B cell (primary cell): ENCODE results near the gene BMF. TPM values are rescaled to one million over a fixed set of nuclear protein-coding genes. Genes with fewer than 3 reads are reported as not detected.

Source experiments
- ATAC-seq: fragments of 200-7000 bp; cut with Tn5 transposase; one replicate; pipeline ENCODE4 v1.10.0; 2021; ENCODE audit warnings: low read depth, mild to moderate bottlenecking, moderate number of reproducible peaks, moderate library complexity
- CTCF ChIA-PET: fragments of 350-600 bp; sonication (Branson Sonifier 250); formaldehyde crosslinking; loops from one replicate; lab custom pipeline; 2021; ENCODE audit warnings: antibody characterized with exemption, inconsistent platforms; lab: Charles Lee
- POLR2A ChIA-PET: fragments of 350-600 bp; sonication (Branson Sonifier 250); formaldehyde crosslinking; loops from one replicate; lab custom pipeline; 2021; ENCODE audit warnings: antibody characterized with exemption; lab: Charles Lee
- DNase-seq: peaks from one replicate; pipeline ENCODE4 v3.0.0; 2013
- H2AFZ ChIP-seq: 2 replicates; pipeline ENCODE4 v1.6.1; 2012; ENCODE audit warnings: mild to moderate bottlenecking, low read depth, low read length; ENCODE audit not compliant: insufficient read depth, poor library complexity, severe bottlenecking
- H3K27ac ChIP-seq, 2 donors: 1 replicate in 1 of 2; 2 replicates in 1 of 2; pipeline ENCODE4 v1.5.1; 2012 to 2013; ENCODE audit warnings: low read length in 2 of 2, mild to moderate bottlenecking in 2 of 2, moderate library complexity in 1 of 2
- H3K27me3 ChIP-seq, 4 experiments: fragments of 200-600 bp in 1 of 4; sonication (generic) in 1 of 4; replicated peaks in 1 of 4; 1 replicate in 2 of 4; 2 replicates in 2 of 4; pipeline versions ENCODE4 v1.6.1 to v1.7.0; 2013 to 2016; ENCODE audit warnings: low read length in 3 of 4, mild to moderate bottlenecking in 2 of 4, mixed read lengths in 1 of 4, moderate library complexity in 1 of 4; ENCODE audit not compliant: insufficient read depth in 4 of 4, control insufficient read depth in 3 of 4; ENCODE audit errors: control extremely low read depth in 1 of 4
- H3K36me3 ChIP-seq, 2 experiments: replicated peaks in 1 of 2; 1 replicate in 1 of 2; 2 replicates in 1 of 2; pipeline versions ENCODE4 v1.6.1 to v1.7.1; 2013; ENCODE audit warnings: low read length in 1 of 2; ENCODE audit not compliant: insufficient read depth in 2 of 2, control insufficient read depth in 1 of 2; ENCODE audit errors: control extremely low read depth in 1 of 2, extremely low read depth in 1 of 2
- H3K4me1 ChIP-seq, 2 donors: fragments of 200-600 bp in 1 of 2; sonication (generic) in 1 of 2; 1 replicate in 1 of 2; 2 replicates in 1 of 2; pipeline versions ENCODE4 v1.5.1 to v1.6.1; 2013 to 2017; ENCODE audit warnings: low read length in 2 of 2; ENCODE audit not compliant: control insufficient read depth in 2 of 2, insufficient read depth in 2 of 2
- H3K4me2 ChIP-seq: replicated peaks from 2 replicates; pipeline ENCODE3; 2012; ENCODE audit warnings: mild to moderate bottlenecking, low read depth, low read length; ENCODE audit not compliant: poor library complexity, severe bottlenecking
- H3K4me3 ChIP-seq, 5 experiments: fragments of 200-600 bp in 1 of 5; sonication (generic) in 1 of 5; 1 replicate in 3 of 5; 2 replicates in 2 of 5; pipeline versions ENCODE4 v1.5.1 to v1.7.0; 2011 to 2016; ENCODE audit warnings: low read length in 4 of 5, mild to moderate bottlenecking in 4 of 5, low read depth in 2 of 5, control low read depth in 1 of 5, moderate library complexity in 1 of 5; ENCODE audit not compliant: insufficient read depth in 1 of 5; ENCODE audit errors: control extremely low read depth in 1 of 5, extremely low read depth in 1 of 5
- H3K79me2 ChIP-seq: fragments of 200-600 bp; sonication (generic); one replicate; pipeline ENCODE4 v1.6.0; 2016; ENCODE audit warnings: low read length; ENCODE audit not compliant: control insufficient read depth, insufficient read depth
- H3K9ac ChIP-seq: fragments of 200-600 bp; sonication (generic); 2 replicates; pipeline ENCODE4 v1.6.1; 2017; ENCODE audit warnings: mild to moderate bottlenecking, low read length, moderate library complexity
- H3K9me3 ChIP-seq, 3 donors: one replicate each; pipeline versions ENCODE4 v1.6.1 to v1.7.1; 2013; ENCODE audit warnings: low read length in 2 of 3; ENCODE audit not compliant: control insufficient read depth in 2 of 3, insufficient read depth in 1 of 3; ENCODE audit errors: control extremely low read depth in 1 of 3
- H4K20me1 ChIP-seq: 2 replicates; pipeline ENCODE4 v1.6.0; 2012; ENCODE audit warnings: mild to moderate bottlenecking, low read length; ENCODE audit not compliant: insufficient read depth, control insufficient read depth, poor library complexity, severe bottlenecking
- H3K27ac Mint-ChIP-seq: one replicate; pipeline ENCODE4 v1.8.0; 2021; ENCODE audit warnings: mixed read lengths
- H3K27me3 Mint-ChIP-seq: one replicate; pipeline ENCODE4 v1.8.0; 2021; ENCODE audit warnings: mixed read lengths
- H3K4me1 Mint-ChIP-seq: one replicate; pipeline ENCODE4 v1.8.0; 2021; ENCODE audit warnings: mixed read lengths
- H3K4me3 Mint-ChIP-seq: one replicate; pipeline ENCODE4 v1.8.0; 2021; ENCODE audit warnings: mixed read lengths
- H3K9me3 Mint-ChIP-seq: one replicate; pipeline ENCODE4 v1.8.0; 2022; ENCODE audit warnings: mixed read lengths; ENCODE audit not compliant: insufficient read depth
- EZH2 ChIP-seq: IDR thresholded peaks from 2 replicates; pipeline ENCODE4 v1.6.1; 2012; ENCODE audit warnings: borderline replicate concordance, low read depth, mild to moderate bottlenecking, moderate library complexity, low read length; ENCODE audit not compliant: insufficient read depth, poor library complexity, severe bottlenecking
- WGBS: methylation state at CpG from one replicate; pipeline ENCODE4 v1.1.5; 2013; ENCODE audit warnings: missing lambda C conversion rate; ENCODE audit not compliant: insufficient coverage; 5-methylcytosine and 5-hydroxymethylcytosine counted together
- intact Hi-C: fragments of 100-400 bp; cut with micrococcal nuclease; formaldehyde crosslinking; loops from one replicate; pipeline ENCODE4 v1.10.0; 2022
- polyA plus RNA-seq: library from polyadenylated mRNA; depleted of rRNA; stranded (reverse); fragments of >200 nt; gene quantifications from 2 replicates; pipeline ENCODE4 v1.2.3, GENCODE V29; 2012
- total RNA-seq, 2 donors: library from RNA; stranded (reverse); fragments of 120-200 nt in 1 of 2; gene quantifications; 1 replicate in 1 of 2; 2 replicates in 1 of 2; pipeline versions ENCODE4 v1.2.3 to v1.2.4, GENCODE V29; 2013 to 2022
- TF ChIP-seq, protein P1 (sequence below): fragments of 200-600 bp; IDR thresholded peaks from one replicate; pipeline ENCODE4 v1.8.0; 2022; ENCODE audit warnings: antibody characterized with exemption, mild to moderate bottlenecking

Gene BMF
- total and polyA plus RNA-seq, 2 donors (not counting 1 experiment from before 2014, with no cell fraction given), result 43.2 to 343 TPM

DNA sequence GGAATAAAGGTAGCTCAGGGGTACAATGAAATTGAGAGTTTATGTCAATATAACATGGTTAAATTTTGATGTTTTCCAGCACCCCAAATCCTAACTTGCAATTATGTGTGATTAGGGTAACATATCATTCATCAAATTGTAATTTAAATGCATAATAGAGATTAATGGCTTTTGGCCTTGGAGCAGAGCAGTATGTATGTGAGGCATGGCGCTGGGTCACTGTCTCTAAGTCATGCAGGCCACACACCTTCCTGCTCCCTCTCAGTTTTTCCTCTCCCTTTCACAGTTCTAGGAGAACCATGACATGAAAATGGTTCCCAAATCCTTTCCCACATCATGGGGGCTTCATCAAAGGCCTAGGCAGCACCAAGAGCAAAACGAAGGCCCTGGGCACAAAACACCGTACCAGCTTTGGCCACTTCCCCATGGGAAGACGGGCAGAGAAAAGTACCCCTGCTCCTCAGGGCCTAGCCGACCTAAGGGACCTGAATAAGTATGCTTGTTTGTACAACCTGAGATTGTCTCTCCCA lies 65.8 kb downstream of the BMF start:
- Histone ChIP-seq H3K9ac (no peak overlapping the region), H3K79me2 (peaks cover 42% of the 10 kb centered on the region), H3K27me3 (no peaks in the 10 kb centered on the region), H3K4me3 (no peak overlapping the region), H3K9me3 (no peaks in the 10 kb centered on the region), H3K4me2 (no peak overlapping the region), H4K20me1 (no peaks in the 10 kb centered on the region), H3K4me1 (peaks cover 44 to 56% of the 10 kb centered on the region in 2 donors), H3K27ac (no peak overlapping the region), H3K36me3 (no peaks in the 10 kb centered on the region), H2AFZ (no peak overlapping the region)
- ATAC-seq, result no peak
- Mint-ChIP-seq H3K9me3 (no peaks in the 10 kb centered on the region), H3K27ac (no peak overlapping the region), H3K4me1 (peaks cover 57% of the 10 kb centered on the region), H3K27me3 (no peaks in the 10 kb centered on the region), H3K4me3 (no peak overlapping the region)
- intact Hi-C loops, result no loop called here
- DNase-seq, result no peak
- WGBS, result 93% methylated on average over 4 of the region's 5 CpGs
- ChIA-PET POLR2A (interaction anchor here (8.4 kb wide), 1 partner anchor 60 kb away, joined by 324 read pairs; the partner anchor contains the start of gene BMF), CTCF (interaction anchor here (7.5 to 17.9 kb wide), 3 partner anchors 59 to 232 kb away, joined by 124 to 934 read pairs (median 316); partner anchors contain the start of gene BMF)
- TF ChIP-seq, protein P1, sequence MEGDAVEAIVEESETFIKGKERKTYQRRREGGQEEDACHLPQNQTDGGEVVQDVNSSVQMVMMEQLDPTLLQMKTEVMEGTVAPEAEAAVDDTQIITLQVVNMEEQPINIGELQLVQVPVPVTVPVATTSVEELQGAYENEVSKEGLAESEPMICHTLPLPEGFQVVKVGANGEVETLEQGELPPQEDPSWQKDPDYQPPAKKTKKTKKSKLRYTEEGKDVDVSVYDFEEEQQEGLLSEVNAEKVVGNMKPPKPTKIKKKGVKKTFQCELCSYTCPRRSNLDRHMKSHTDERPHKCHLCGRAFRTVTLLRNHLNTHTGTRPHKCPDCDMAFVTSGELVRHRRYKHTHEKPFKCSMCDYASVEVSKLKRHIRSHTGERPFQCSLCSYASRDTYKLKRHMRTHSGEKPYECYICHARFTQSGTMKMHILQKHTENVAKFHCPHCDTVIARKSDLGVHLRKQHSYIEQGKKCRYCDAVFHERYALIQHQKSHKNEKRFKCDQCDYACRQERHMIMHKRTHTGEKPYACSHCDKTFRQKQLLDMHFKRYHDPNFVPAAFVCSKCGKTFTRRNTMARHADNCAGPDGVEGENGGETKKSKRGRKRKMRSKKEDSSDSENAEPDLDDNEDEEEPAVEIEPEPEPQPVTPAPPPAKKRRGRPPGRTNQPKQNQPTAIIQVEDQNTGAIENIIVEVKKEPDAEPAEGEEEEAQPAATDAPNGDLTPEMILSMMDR, result no peak
- TF ChIP-seq EZH2, result no peak

DNA sequence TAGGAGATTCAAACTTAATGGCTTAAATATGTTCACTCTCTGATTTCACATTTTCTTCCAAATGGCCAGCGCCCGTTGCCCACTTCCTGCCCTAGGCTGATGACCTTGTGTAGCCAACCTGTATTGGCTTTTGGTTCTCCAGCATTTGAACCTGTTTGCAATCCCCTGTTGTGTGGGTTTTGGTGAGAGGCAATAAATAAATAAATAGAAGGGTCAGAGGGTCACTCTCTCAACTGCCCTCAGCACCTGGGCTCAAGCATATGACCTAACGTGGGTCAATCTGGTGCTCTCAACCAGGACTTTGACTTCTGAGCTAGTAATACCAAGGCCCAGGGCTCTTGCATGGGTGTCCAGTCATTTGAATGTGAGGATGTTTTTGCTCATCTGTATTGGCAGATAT lies 67.9 kb downstream of the BMF start:
- Mint-ChIP-seq H3K27me3 (no peaks in the 10 kb centered on the region), H3K9me3 (no peaks in the 10 kb centered on the region), H3K27ac (no peak overlapping the region), H3K4me3 (peak overlapping the region; percentile 78), H3K4me1 (peaks cover 47% of the 10 kb centered on the region)
- CTCF ChIA-PET, result interaction anchor here (0.9 to 17.9 kb wide), 6 partner anchors 61 to 296 kb away, joined by 3 to 934 read pairs (median 20); partner anchors contain the start of gene BMF
- intact Hi-C loops, result no loop called here
- Histone ChIP-seq H3K4me1 (peaks cover 28 to 38% of the 10 kb centered on the region in 2 donors), H3K4me2 (no peak overlapping the region), H2AFZ (no peak overlapping the region), H3K27ac (no peak overlapping the region), H3K36me3 (peaks cover 0 to 12% of the 10 kb centered on the region in 2 experiments), H3K9ac (no peak overlapping the region), H3K9me3 (no peaks in the 10 kb centered on the region), H4K20me1 (no peaks in the 10 kb centered on the region), H3K27me3 (no peaks in the 10 kb centered on the region), H3K79me2 (peaks cover 45% of the 10 kb centered on the region), H3K4me3 (no peak overlapping the region)
- ATAC-seq (no peak), DNase-seq (no peak)
- POLR2A ChIA-PET, result interaction anchor here (1.3 to 3.9 kb wide), 2 partner anchors 66 to 73 kb away, joined by 3 to 37 read pairs; partner anchors contain the start of gene BMF
- no CpG with 5 or more reads among the region's 3 CpGs for WGBS
- TF ChIP-seq, protein P1, result no peak
- TF ChIP-seq EZH2, result no peak
